HepG2 (cell line): ENCODE results near the gene MYO3B. TPM values are rescaled to one million over a fixed set of nuclear protein-coding genes. Genes with fewer than 3 reads are reported as not detected.

Experiments
- JUND ChIP-seq: sonication (generic); formaldehyde crosslinking; IDR thresholded peaks from 2 replicates; pipeline ENCODE4 v1.8.0; 2022; ENCODE audit warnings: mild to moderate bottlenecking, missing genetic modification reagents
- MED1 ChIP-seq: sonication (generic); formaldehyde crosslinking; IDR thresholded peaks from 2 replicates; pipeline ENCODE4 v1.4.0; 2020; ENCODE audit warnings: missing genetic modification reagents
- TOPORS ChIP-seq: sonication (generic); formaldehyde crosslinking; IDR thresholded peaks from 2 replicates; pipeline ENCODE4 v1.8.0; 2023; ENCODE audit warnings: mild to moderate bottlenecking, missing genetic modification reagents
- TP53 ChIP-seq: sonication (generic); formaldehyde crosslinking; conservative IDR thresholded peaks from 2 replicates; pipeline ENCODE4 v1.4.0; 2020; ENCODE audit warnings: missing genetic modification reagents
- U2AF2 ChIP-seq: fragments of 200-400 bp; formaldehyde crosslinking; IDR thresholded peaks from 2 replicates; pipeline ENCODE4 v1.6.1; 2017; ENCODE audit warnings: low read depth, mild to moderate bottlenecking, low read length
- YY1 ChIP-seq: IDR thresholded peaks from 2 replicates; pipeline ENCODE4 v1.6.1; 2011; ENCODE audit warnings: low read length, low read depth, moderate library complexity, mild to moderate bottlenecking; ENCODE audit not compliant: insufficient read depth, insufficient replicate concordance
- ZNF549 ChIP-seq: sonication (generic); formaldehyde crosslinking; IDR thresholded peaks from 2 replicates; pipeline ENCODE4 v1.5.0; 2020; ENCODE audit warnings: missing genetic modification reagents
- polyA plus RNA-seq, 8 experiments: library from polyadenylated mRNA; depleted of rRNA in 3 of 8; stranded (reverse) in 7 of 8; unstranded in 1 of 8; fragments of >200 nt; fragmentation: Illumina TruSeq in 4 of 8; extraction: Trizol in 4 of 8; gene quantifications; 2 replicates each; pipeline versions ENCODE4 v1.2.1 to v1.2.3, GENCODE V29; 2011 to 2016; ENCODE audit warnings: low read depth in 4 of 8, missing spikeins in 1 of 8, mixed read lengths in 1 of 8; ENCODE audit not compliant: insufficient read depth in 1 of 8
- total RNA-seq, 5 experiments: library from RNA; depleted of rRNA; stranded (reverse); fragments of >200 nt; fragmentation: Illumina TruSeq; extraction: Trizol; gene quantifications; 2 replicates each; pipeline ENCODE4 v1.2.3, GENCODE V29; 2016; ENCODE audit warnings: low read depth in 1 of 5
- TF ChIP-seq, protein P1 (sequence below): sonication (generic); formaldehyde crosslinking; IDR thresholded peaks from 2 replicates; pipeline ENCODE4 v1.4.0; 2020; ENCODE audit warnings: missing genetic modification reagents
- TF ChIP-seq, protein P2 (sequence below): sonication (generic); formaldehyde crosslinking; IDR thresholded peaks from 2 replicates; pipeline ENCODE4 v1.8.0; 2022; ENCODE audit warnings: mild to moderate bottlenecking, missing genetic modification reagents; ENCODE audit not compliant: insufficient replicate concordance

MYO3B gene
- total and polyA plus RNA-seq, 2 of the 13 experiments (the other 11 are each of a cell fraction or from before 2014, with no cell fraction given), result 0.01 TPM; not detected in 1

GRCh38 chr2:170226216-170226615, 48.3 kb downstream of the MYO3B start (continued):
- TF ChIP-seq, protein P1, sequence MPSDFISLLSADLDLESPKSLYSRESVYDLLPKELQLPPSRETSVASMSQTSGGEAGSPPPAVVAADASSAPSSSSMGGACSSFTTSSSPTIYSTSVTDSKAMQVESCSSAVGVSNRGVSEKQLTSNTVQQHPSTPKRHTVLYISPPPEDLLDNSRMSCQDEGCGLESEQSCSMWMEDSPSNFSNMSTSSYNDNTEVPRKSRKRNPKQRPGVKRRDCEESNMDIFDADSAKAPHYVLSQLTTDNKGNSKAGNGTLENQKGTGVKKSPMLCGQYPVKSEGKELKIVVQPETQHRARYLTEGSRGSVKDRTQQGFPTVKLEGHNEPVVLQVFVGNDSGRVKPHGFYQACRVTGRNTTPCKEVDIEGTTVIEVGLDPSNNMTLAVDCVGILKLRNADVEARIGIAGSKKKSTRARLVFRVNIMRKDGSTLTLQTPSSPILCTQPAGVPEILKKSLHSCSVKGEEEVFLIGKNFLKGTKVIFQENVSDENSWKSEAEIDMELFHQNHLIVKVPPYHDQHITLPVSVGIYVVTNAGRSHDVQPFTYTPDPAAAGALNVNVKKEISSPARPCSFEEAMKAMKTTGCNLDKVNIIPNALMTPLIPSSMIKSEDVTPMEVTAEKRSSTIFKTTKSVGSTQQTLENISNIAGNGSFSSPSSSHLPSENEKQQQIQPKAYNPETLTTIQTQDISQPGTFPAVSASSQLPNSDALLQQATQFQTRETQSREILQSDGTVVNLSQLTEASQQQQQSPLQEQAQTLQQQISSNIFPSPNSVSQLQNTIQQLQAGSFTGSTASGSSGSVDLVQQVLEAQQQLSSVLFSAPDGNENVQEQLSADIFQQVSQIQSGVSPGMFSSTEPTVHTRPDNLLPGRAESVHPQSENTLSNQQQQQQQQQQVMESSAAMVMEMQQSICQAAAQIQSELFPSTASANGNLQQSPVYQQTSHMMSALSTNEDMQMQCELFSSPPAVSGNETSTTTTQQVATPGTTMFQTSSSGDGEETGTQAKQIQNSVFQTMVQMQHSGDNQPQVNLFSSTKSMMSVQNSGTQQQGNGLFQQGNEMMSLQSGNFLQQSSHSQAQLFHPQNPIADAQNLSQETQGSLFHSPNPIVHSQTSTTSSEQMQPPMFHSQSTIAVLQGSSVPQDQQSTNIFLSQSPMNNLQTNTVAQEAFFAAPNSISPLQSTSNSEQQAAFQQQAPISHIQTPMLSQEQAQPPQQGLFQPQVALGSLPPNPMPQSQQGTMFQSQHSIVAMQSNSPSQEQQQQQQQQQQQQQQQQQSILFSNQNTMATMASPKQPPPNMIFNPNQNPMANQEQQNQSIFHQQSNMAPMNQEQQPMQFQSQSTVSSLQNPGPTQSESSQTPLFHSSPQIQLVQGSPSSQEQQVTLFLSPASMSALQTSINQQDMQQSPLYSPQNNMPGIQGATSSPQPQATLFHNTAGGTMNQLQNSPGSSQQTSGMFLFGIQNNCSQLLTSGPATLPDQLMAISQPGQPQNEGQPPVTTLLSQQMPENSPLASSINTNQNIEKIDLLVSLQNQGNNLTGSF (CRISPR knock-in tag), result no peak
- TF ChIP-seq ZNF549 (CRISPR knock-in tag) (no peak), JUND (CRISPR knock-in tag) (no peak), MED1 (CRISPR knock-in tag) (no peak), TP53 (no peak), TOPORS (CRISPR knock-in tag) (no peak), YY1 (no peak), U2AF2 (no peak)
- TF ChIP-seq, protein P2, sequence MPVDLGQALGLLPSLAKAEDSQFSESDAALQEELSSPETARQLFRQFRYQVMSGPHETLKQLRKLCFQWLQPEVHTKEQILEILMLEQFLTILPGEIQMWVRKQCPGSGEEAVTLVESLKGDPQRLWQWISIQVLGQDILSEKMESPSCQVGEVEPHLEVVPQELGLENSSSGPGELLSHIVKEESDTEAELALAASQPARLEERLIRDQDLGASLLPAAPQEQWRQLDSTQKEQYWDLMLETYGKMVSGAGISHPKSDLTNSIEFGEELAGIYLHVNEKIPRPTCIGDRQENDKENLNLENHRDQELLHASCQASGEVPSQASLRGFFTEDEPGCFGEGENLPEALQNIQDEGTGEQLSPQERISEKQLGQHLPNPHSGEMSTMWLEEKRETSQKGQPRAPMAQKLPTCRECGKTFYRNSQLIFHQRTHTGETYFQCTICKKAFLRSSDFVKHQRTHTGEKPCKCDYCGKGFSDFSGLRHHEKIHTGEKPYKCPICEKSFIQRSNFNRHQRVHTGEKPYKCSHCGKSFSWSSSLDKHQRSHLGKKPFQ, result no peak
